Common myeloid progenitor, CD34-positive (primary cell): ENCODE results near the gene ANKRD16.

Source experiments
- CTCF ChIA-PET: fragments of 350-600 bp; sonication (Branson Sonifier 250); formaldehyde crosslinking; loops from one replicate; lab custom pipeline; 2021; ENCODE audit warnings: antibody characterized with exemption; lab: Charles Lee
- POLR2A ChIA-PET: fragments of 350-600 bp; sonication (Branson Sonifier 250); formaldehyde crosslinking; loops from one replicate; lab custom pipeline; 2021; ENCODE audit warnings: antibody characterized with exemption; lab: Charles Lee
- DNase-seq, 3 donors: peaks; one replicate each; pipeline versions ENCODE4 v3.0.0 to v3.0.0-alpha.2; 2013
- H3K27ac ChIP-seq, 2 experiments: 1 replicate in 1 of 2; 2 replicates in 1 of 2; pipeline ENCODE4 v1.7.0; 2013; ENCODE audit warnings: inconsistent platforms in 2 of 2, low read length in 2 of 2, mild to moderate bottlenecking in 2 of 2, low read depth in 1 of 2, moderate library complexity in 1 of 2; ENCODE audit not compliant: severe bottlenecking in 2 of 2, insufficient read depth in 1 of 2, poor library complexity in 1 of 2
- H3K27me3 ChIP-seq, 5 experiments: replicated peaks in 2 of 5; 1 replicate in 3 of 5; 2 replicates in 2 of 5; pipeline versions ENCODE4 v1.6.1 to v1.7.0; 2013; ENCODE audit warnings: low read length in 4 of 5, mild to moderate bottlenecking in 2 of 5, moderate library complexity in 2 of 5, inconsistent platforms in 1 of 5; ENCODE audit not compliant: insufficient read depth in 5 of 5, control insufficient read depth in 4 of 5
- H3K36me3 ChIP-seq, 4 experiments: 1 replicate in 2 of 4; 2 replicates in 2 of 4; pipeline versions ENCODE4 v1.6.1 to v1.7.0; 2013; ENCODE audit warnings: low read length in 3 of 4, control low read depth in 1 of 4, mild to moderate bottlenecking in 1 of 4; ENCODE audit not compliant: control insufficient read depth in 4 of 4, insufficient read depth in 4 of 4
- H3K4me1 ChIP-seq, 4 experiments: 1 replicate in 3 of 4; 2 replicates in 1 of 4; pipeline versions ENCODE4 v1.6.1 to v1.7.1; 2013; ENCODE audit warnings: low read length in 3 of 4, mild to moderate bottlenecking in 3 of 4, control low read depth in 1 of 4, inconsistent platforms in 1 of 4, moderate library complexity in 1 of 4; ENCODE audit not compliant: control insufficient read depth in 4 of 4, insufficient read depth in 4 of 4; ENCODE audit errors: control extremely low read depth in 1 of 4
- H3K4me3 ChIP-seq, 7 experiments: 1 replicate in 4 of 7; 2 replicates in 3 of 7; pipeline versions ENCODE4 v1.5.1 to v1.7.0; 2013; ENCODE audit warnings: mild to moderate bottlenecking in 7 of 7, low read length in 6 of 7, moderate library complexity in 6 of 7, inconsistent platforms in 2 of 7, low read depth in 2 of 7, control low read depth in 1 of 7; ENCODE audit not compliant: insufficient read depth in 4 of 7, control insufficient read depth in 1 of 7; ENCODE audit errors: extremely low read depth in 1 of 7
- H3K9me3 ChIP-seq, 5 experiments: 1 replicate in 4 of 5; 2 replicates in 1 of 5; pipeline versions ENCODE4 v1.6.1 to v1.7.1; 2013; ENCODE audit warnings: low read length in 4 of 5, mild to moderate bottlenecking in 2 of 5, inconsistent platforms in 1 of 5, low read depth in 1 of 5, moderate library complexity in 1 of 5; ENCODE audit not compliant: control insufficient read depth in 4 of 5, insufficient read depth in 2 of 5; ENCODE audit errors: control extremely low read depth in 1 of 5
- WGBS: methylation state at CpG from one replicate; pipeline ENCODE4 v1.1.5; 2013; ENCODE audit not compliant: insufficient coverage; 5-methylcytosine and 5-hydroxymethylcytosine counted together

ANKRD16 gene

DNA sequence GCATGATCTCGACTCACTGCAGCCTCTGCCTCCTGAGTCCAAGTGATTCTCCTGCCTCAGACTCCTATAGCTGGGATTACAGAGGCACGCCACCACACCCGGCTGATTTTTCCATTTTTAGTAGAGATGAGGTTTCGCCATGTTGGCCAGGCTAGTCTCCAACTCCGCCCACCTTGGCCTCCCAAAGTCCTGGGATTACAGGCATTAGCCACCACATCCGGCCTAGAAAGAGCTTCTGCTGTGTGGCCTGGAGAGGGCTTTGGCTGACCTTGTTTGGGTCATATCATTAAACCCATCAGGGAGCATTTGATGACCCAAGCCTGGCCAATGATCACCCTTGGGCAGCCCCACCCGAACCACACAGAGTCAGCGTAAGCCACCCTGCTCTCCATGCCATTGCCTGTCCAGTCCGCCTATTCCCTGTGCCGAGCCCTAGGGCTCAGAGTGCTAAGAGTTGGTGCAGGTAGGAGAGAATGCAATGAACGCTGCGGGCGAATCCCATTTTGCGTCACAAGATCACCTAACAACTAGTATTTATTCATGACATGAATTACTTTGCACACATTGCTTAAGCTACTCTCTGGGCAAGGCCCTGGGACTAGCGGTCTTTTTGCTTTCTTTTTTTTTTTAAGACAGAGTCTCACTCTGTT is 54.1 kb downstream of the ANKRD16 start:
- Histone ChIP-seq H3K27ac (no peak overlapping the region), H3K27me3 (peaks cover 0 to 1% (median 0%) of the 10 kb centered on the region in 5 experiments), H3K4me1 (peaks cover 0 to 4% (median 0%) of the 10 kb centered on the region in 4 experiments), H3K9me3 (no peaks in the 10 kb centered on the region), H3K36me3 (no peaks in the 10 kb centered on the region), H3K4me3 (no peak overlapping the region)
- no peak for DNase-seq
- WGBS, result 98% methylated on average over 13 of the region's 15 CpGs
- POLR2A ChIA-PET, result no interaction called here
- CTCF ChIA-PET, result no interaction called here

DNA sequence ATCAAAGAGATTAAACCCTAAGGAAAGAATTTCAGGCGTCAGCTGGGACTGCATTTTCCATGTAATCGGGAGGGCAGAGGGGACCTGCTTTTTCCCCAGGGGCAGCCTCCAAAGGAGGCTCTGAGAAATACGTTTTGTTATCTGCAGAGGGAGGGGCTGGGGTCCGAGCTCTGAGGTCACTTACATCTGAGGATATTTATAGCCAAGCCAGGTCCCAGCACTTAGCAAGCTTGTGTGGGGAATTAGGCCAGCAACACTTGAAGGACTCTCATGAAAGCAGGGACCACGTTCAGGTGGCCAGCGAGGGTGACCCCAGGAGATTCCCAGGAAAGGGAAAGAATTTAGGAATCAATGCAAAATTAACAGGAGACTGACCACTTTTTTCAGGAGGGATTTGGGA is 55.9 kb downstream of the ANKRD16 start:
- Histone ChIP-seq H3K9me3 (no peaks in the 10 kb centered on the region), H3K4me1 (no peaks in the 10 kb centered on the region), H3K27me3 (peaks cover 0 to 1% (median 0%) of the 10 kb centered on the region in 5 experiments), H3K36me3 (no peaks in the 10 kb centered on the region), H3K27ac (no peak overlapping the region), H3K4me3 (no peak overlapping the region)
- CTCF ChIA-PET, result interaction anchor here (1.5 kb wide), 1 partner anchor 11 kb away, joined by 3 read pairs; no protein-coding TSS in a partner anchor
- WGBS, result 90% methylated on average over 6 of the region's 6 CpGs
- POLR2A ChIA-PET, result no interaction called here
- no peak for DNase-seq

DNA sequence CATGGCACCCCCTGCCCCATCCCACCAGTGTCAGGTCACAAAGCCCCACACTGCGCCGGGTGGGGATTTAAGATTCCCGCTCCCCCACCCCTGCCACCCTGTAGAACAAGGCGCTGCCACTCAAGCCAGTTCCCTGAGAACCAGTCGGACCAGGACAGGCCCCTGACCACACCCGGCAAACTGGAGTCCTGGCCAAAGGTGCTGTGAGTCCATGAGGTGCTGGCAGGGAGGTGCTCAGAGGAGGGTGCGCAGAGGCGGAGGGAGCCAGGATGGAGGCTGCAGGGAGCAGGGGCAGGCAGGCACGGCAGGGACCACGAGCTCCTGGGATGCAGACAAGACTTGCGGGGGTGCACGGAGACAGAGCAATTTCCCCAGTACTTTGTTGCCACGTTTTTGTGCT is 56.7 kb downstream of the ANKRD16 start:
- peaks cover 0 to 1% (median 0%) of the 10 kb centered on the region in 5 experiments for H3K27me3 ChIP-seq
- H3K36me3 ChIP-seq, result no peaks in the 10 kb centered on the region
- no peak overlapping the region for H3K4me3 ChIP-seq
- no peak overlapping the region for H3K27ac ChIP-seq
- no peak for DNase-seq
- ChIA-PET POLR2A (no interaction called here), CTCF (interaction anchor here (1.5 kb wide), 1 partner anchor 10 kb away, joined by 3 read pairs; no protein-coding TSS in a partner anchor)
- H3K4me1 ChIP-seq, result no peaks in the 10 kb centered on the region
- 88% methylated on average over 11 of the region's 13 CpGs for WGBS
- H3K9me3 ChIP-seq, result no peaks in the 10 kb centered on the region

DNA sequence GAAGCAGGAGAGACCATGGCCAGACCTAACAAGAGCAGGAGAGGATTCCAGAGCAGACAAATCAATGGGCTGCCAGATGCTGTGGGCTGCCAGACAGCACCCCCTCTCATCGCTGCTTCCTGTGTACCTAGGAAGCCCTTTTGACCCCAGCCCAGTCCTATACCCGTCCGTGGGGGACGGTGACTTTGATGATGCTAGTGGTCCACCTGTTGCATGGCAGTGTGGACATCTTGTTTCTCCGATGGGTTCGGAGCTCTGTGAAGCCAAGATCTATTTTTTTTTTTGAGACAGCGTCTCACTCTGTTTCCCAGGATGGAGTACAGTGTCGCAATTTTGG is 58.3 kb downstream of the ANKRD16 start:
- Histone ChIP-seq H3K4me1 (no peaks in the 10 kb centered on the region), H3K27me3 (peaks cover 0 to 1% (median 0%) of the 10 kb centered on the region in 5 experiments), H3K27ac (no peak overlapping the region), H3K36me3 (no peaks in the 10 kb centered on the region), H3K9me3 (no peaks in the 10 kb centered on the region), H3K4me3 (no peak overlapping the region)
- POLR2A ChIA-PET, result no interaction called here
- no peak for DNase-seq
- CTCF ChIA-PET, result interaction anchor here (1.0 kb wide), 1 partner anchor 57 kb away, joined by 3 read pairs; no protein-coding TSS in a partner anchor
- 95% methylated on average over 8 of the region's 8 CpGs for WGBS

DNA sequence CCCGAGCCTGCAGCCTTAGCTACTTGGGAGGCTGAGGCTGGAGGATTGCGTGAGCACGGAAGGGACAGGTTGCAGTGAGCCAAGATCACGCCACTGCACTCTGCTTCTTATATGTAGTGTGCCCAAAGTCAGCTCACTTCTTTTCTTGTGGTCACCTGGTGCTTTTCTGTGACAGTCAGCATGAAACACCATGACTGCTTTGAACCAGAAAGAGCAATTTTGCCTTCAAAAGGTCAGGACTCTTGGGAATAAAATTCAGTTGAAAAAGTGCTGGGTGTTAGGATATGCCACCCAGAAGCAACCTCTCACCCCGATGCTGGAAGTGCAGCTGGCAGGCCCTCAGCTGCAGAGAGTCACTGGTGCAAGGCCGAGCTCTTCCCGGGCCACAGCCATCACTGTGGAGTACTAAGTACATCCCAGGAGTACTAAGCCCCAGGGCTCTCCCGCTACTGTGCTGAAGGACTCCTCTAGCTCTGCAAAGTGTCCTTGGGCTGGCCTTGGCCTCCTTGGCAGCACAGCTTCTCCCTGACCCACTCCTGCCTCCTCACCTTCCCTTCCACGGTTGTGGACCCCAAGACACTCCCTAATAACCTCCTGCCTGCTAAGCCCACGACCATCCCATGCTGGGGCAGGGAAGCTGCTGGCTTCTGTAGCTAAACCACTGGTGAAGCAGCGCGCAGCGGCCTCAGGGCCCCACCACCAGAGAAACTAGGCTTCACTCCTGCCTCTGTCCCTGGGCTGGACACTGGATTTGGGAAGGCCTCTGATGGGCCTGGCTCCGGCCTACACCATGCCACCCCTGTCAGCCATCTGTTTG is 58.9 kb downstream of the ANKRD16 start:
- no peaks in the 10 kb centered on the region for H3K9me3 ChIP-seq
- H3K36me3 ChIP-seq, result no peaks in the 10 kb centered on the region
- DNase-seq, result no peak
- no peak overlapping the region for H3K4me3 ChIP-seq
- POLR2A ChIA-PET, result interaction anchor here (1.1 kb wide), 1 partner anchor 17 kb away, joined by 4 read pairs; no protein-coding TSS in a partner anchor
- no peak overlapping the region for H3K27ac ChIP-seq
- 93% methylated on average over 14 of the region's 14 CpGs for WGBS
- CTCF ChIA-PET, result interaction anchor here (0.8 to 1.0 kb wide), 2 partner anchors 57 to 164 kb away, joined by 3 read pairs; no protein-coding TSS in a partner anchor
- no peaks in the 10 kb centered on the region for H3K4me1 ChIP-seq
- H3K27me3 ChIP-seq, result peaks cover 0 to 1% (median 0%) of the 10 kb centered on the region in 5 experiments

DNA sequence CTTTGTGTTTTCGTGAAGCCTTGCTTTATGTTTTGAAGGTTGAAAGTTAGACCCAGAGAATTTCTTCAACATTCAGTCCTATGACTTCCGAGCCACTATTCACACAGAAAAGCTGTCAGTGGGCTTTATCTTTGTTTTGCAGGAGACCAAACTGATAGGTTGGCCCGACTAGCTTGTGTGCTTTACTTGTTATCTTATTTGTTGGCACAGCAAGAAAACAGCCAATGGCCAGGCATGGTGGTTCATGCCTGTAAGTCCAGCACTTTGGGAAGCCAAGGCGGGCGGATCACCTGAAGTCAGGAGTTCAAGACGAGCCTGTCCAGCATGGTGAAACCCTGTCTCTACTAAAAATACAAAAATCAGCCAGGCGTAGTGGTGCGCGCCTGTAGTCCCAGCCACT is 60.4 kb downstream of the ANKRD16 start:
- no peak overlapping the region for H3K4me3 ChIP-seq
- WGBS, result 76% methylated on average over 4 of the region's 9 CpGs

DNA sequence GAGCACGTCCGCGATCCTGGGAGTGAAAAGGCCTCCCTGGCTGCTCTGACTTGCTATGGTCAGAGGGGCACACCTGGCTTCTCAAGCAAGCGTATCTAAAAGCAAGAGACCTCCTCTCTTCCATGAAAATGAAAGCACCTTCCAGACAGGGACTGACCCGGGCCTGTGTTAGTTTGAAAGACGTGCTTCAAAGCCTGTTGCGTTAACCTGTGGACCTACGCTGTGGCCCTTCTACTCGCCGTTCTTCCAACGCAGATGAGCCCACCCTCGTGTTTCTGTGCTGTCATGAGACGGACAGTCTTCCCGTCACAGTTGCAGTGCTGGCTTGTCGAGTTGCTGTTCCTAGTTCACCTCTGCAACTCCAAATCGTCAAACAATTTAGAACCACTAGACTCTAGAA is 61.0 kb downstream of the ANKRD16 start:
- no peak overlapping the region for H3K27ac ChIP-seq
- CTCF ChIA-PET, result no interaction called here
- H3K4me3 ChIP-seq, result no peak overlapping the region
- H3K4me1 ChIP-seq, result no peaks in the 10 kb centered on the region
- peaks cover 0 to 1% (median 0%) of the 10 kb centered on the region in 5 experiments for H3K27me3 ChIP-seq
- DNase-seq, result no peak
- no peaks in the 10 kb centered on the region for H3K9me3 ChIP-seq
- 95% methylated on average over 15 of the region's 16 CpGs for WGBS
- POLR2A ChIA-PET, result no interaction called here
- H3K36me3 ChIP-seq, result no peaks in the 10 kb centered on the region

More for the DNA sequence above, 60.4 kb downstream of the ANKRD16 start:
- CTCF ChIA-PET, result no interaction called here
- POLR2A ChIA-PET, result no interaction called here
- H3K27ac ChIP-seq, result no peak overlapping the region
- H3K27me3 ChIP-seq, result peaks cover 0 to 1% (median 0%) of the 10 kb centered on the region in 5 experiments
- peak in 1 of 3 donors; percentile 28 for DNase-seq
- H3K9me3 ChIP-seq, result no peaks in the 10 kb centered on the region
- no peaks in the 10 kb centered on the region for H3K36me3 ChIP-seq
- no peaks in the 10 kb centered on the region for H3K4me1 ChIP-seq
